ENCODE data around the gene AGBL2.
"Not testable (repeated sequence)": the region's sequence is repeated elsewhere in the genome, so short reads cannot be mapped to it uniquely, and the experiment has no call there.

Gene AGBL2

DNA sequence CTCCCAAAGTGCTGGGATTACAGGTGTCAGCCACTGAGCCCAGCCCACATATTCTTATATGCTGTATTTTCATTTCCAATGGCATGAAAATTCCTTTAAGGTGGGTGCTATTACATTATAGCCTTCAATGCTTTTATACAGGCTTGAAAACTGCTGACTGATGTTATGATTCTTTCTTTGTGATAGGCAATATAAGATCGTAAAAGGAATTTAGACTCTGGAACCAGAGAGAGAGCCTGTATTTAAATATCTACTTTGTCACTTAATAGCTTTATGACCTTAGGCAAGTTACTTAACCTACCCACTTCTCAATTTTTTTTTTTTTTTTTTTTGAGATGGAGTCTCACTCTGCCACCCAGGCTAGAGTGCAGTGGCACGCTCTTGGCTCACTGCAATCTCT, 26.2 kb downstream of the AGBL2 start:
- DNase-seq: no peak

GRCh38 chr11:47688111-47688510, 27.1 kb downstream of the AGBL2 start:
- DNase-seq: no peak

DNA sequence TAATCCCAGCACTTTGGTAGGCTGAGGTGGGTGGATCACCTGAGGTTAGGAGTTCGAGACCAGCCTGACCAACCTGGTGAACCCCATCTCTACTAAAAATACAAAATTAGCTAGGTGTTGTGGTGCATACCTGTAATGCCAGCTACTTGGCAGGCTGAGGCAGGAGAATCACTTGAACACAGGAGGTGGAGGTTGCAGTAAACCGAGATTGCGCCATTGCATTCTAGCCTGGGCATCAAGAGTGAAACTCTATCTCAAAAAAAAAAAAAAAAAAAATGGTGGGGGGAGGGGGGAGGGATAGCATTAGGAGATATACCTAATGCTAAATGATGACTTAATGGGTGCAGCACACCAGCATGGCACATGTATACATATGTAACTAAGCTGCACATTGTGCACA, 28.5 kb downstream of the AGBL2 start:
- not testable (repeated sequence) for DNase-seq

DNA sequence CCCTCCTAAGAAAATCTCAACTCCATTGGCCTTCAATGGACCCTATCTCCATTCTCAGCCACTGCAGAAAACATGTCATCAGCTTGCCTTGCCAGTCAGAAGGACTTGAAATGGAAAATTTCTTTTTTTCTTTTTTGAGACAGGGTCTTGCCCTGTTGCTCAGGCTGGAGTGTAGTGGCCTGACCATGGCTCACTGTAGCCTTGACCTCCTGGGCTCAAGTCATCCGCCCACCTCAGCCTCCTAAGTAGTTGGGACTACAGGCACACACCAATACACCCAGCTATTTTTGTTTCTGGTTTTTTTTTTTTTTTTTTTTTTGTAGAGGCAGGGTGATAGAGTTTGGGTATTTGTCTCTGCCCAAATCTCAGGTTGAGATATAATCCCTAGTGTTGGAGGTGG, 29.0 kb downstream of the AGBL2 start:
- no peak for DNase-seq

DNA sequence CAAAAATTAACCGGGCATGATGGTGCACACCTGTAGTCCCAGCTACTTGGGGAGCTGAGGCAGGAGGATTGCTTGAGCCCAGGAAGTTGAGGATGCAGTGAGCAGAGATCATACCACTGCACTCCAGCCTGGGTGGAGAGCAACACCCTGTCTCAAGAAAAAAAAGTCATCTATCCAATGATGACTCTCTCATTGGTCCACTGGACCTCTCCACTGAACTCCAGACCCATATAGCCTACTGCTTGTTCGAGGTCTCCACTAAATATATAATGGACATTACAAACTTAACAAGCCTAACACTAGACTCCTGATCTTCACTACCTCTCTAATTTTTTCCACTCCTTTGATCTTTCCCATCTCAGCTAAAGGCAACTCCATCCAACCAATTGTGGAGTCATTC, 39.3 kb downstream of the AGBL2 start:
- no peak for DNase-seq

- DNase-seq: no peak
Measured at GRCh38 chr11:47672283-47672730, 42.9 kb downstream of the AGBL2 start.

GRCh38 chr11:47669856-47670255, 45.3 kb downstream of the AGBL2 start:
- DNase-seq: peak; percentile 30

- no peak for DNase-seq
Measured at GRCh38 chr11:47668665-47669064, 46.5 kb downstream of the AGBL2 start.

DNA sequence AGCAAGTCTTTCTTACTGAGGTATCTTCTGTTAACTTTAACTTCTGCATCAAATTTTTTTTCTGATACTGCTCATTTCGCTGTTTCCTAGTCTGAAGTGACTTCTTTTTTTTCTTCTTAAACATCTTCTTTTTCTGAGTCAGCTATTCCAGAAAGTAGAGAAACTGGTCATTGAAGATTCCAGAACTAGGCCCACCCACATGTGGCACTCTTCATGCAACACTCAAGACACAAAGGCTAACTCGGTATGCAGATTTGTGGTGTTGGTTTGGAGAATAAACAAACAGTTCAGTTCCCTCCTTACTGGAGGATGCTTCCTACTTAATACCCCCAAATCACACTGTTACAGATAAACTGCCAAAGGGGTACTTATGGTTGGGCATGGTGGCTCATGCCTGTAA, 47.6 kb downstream of the AGBL2 start:
- no peak for DNase-seq

GRCh38 chr11:47667135-47667534, 48.0 kb downstream of the AGBL2 start:
- DNase-seq: no peak

DNA sequence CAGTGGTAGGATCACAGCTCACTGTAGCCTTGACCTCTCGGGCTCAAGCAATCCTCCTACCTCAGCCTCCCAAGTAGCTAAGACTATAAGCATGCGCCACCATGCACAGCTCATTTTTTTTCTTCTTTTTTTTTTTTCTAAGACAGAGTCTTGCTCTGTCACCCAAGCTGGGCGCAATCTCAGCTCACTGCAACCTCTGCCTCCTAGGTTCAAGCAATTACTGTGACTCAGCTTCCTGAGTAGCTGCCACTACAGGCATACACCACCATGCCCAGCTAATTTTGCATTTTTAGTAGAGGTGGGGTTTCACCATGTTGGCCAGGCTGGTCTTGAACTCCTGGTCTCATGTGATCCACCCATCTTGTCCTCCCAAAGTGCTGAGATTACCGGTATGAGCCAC, 50.2 kb downstream of the AGBL2 start:
- not testable (repeated sequence) for DNase-seq

- DNase-seq: no peak
Measured at GRCh38 chr11:47661245-47661644, 53.9 kb downstream of the AGBL2 start.

DNA sequence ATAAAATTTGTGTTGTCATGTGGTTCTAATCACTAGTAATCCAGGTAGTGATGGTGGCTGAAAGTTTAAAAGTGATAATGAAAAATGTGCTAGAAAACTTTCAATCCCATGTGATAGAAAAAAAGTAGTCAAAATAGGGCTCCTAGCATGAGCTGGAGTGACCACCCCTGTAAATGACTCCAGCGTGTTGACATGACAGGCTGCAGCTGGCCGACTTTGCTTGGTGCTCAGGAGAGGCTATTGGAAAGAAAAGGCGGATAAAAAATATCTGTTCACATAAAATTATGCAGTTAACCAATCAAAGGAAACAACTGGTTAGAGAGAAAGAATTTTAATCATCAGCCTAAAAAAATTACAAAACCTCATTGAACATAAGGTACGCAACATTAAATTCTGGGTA, 55.9 kb downstream of the AGBL2 start:
- DNase-seq: no peak

DNA sequence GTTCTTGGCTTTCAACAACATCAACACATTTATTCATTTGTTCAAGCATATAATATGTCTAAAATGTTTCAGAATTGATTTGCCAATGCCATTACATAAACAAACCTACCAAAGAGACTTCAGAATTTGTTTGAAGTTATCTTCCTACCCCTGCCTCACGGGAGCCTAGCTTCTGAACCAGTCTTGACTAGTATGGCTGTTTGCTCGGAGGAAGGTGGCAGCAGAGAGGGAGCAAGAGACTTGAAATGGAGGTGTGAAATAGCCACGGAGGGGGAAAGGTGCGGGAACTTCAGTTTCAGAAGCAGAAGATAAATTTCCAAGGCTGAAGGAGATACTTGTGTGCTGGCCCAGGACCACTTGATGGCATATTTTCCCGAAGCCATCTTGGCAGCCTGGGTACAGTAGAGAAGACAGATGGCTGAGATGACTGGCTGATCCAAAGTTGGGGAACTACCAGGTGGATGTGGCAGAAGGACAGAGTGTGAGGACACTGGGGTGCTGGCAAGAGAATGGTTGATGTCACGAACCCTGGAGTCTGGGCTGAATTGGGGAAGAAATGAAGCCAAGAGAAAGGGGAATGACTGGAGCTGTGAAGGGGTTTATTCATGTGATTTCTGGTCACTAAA, 58.8 kb downstream of the AGBL2 start:
- no peak for DNase-seq

- no peak for DNase-seq
Measured at GRCh38 chr11:47651818-47652469, 63.2 kb downstream of the AGBL2 start.

- no peak for DNase-seq
Measured at GRCh38 chr11:47649276-47649675, 65.9 kb downstream of the AGBL2 start.

GRCh38 chr11:47646019-47646418, 69.2 kb downstream of the AGBL2 start:
- no peak for DNase-seq

GRCh38 chr11:47645500-47645899, 69.7 kb downstream of the AGBL2 start:
- no peak for DNase-seq

DNA sequence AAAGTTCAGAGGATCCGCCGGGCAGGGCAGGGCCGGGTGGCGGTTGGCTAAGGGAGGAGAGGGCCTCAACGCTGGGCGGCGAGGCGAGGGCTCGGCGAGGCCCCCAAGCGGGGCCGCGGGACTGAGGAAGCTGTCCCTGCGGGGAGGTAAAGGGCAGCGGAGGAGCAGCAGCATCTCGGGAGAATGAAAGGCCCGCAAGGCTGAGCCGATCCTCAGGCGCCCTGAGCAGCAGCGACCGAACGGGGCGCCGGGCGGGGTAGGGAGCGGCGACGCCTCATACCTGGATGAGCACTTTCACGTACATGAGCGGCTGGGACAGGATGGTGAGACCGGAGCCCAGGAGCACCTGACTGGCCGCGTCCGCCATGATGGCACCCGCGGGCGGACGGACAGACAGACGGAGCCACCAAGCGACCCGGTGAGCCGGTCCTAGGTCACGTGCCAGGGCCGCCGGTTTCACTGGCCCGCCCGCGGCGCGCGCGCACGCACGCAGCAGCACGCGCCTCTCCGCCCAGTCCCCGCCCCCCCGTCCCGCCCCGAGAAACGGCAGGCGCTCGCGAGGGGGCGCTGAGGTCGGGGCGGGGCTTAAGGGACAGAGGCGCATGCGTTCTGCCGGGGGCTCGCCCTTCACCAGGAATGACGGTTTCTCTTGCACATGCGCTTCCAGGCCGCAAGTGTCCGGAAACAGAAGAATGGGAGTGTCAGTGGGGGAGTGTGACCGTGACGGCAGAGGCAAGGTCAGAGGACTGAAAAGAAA, 72.9 kb downstream of the AGBL2 start, which contains the start of gene MTCH2:
Gene MTCH2 (minus strand): TSS at position 461 of the 757 bp plus-strand sequence. CDS start 94 bp downstream, at position 367.
- DNase-seq: peak; percentile 96

DNA sequence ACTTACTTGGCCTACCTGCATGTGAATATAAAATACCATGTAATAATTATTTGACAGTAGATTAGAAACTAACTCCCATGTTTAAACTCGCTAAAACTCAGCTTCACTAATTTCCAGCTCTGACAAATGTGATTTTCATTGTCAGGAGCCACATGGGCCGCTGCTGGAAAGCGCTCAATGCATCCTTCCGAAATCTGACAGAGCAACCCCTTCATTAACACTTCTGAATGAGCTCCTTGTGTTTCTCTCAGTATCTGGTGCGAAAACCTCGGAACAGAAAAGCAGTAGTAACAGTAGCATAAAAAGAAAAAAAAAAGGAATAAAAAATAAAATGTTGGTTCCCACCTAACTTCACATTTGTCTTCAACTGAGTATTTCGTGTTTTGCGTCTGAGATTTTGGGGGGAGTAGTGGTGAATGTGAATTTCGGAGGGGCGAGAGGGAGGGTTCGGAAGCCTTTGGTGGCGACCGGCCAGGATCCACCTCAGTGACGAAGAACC, 73.5 kb downstream of the AGBL2 start:
- peak; percentile 13 for DNase-seq

- not testable (repeated sequence) for DNase-seq
Measured at GRCh38 chr11:47640506-47640905, 74.7 kb downstream of the AGBL2 start.

GRCh38 chr11:47636331-47636730, 78.8 kb downstream of the AGBL2 start:
- DNase-seq: not testable (repeated sequence)

DNA sequence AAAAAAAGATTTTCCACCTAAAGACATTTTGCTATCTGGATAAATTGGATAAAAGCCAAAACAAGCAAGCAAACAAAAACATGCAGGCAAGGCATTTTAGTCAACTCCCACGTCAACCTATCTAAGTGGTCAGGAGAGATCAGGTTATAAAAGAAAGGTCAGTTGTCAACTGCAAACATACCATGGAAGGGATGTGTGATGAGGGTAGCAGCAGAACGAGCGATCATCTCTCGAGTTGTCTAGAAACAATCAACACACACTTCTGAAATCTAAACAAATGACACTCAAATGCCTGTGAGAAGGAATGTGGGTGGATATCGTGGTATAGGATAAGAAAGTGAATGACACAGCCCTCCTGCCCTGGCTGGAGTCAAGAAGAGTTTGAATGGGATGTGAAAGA, 83.7 kb downstream of the AGBL2 start:
- no peak for DNase-seq

GRCh38 chr11:47628026-47628425, 87.1 kb downstream of the AGBL2 start:
- DNase-seq: no peak

All from NCI-H82 (cell line).